PC-9 (cell line): ENCODE results near the gene REG3G. TPM values are rescaled to one million over a fixed set of nuclear protein-coding genes. Genes with fewer than 3 reads are reported as not detected.
"Not testable (repeated sequence)": the region's sequence is repeated elsewhere in the genome, so short reads cannot be mapped to it uniquely, and the experiment has no call there.

ENCODE experiments used
- BruUV-seq: library from RNA; stranded (reverse); fragments of 400-500 nt; replicated peaks from 2 replicates; lab custom pipeline; 2021; lab: Mats Ljungman, UMichigan
- CTCF ChIA-PET: fragments of 300-600 bp; sonication (Branson Sonifier 250); formaldehyde crosslinking; loops from one replicate; lab custom pipeline; 2022; ENCODE audit warnings: antibody characterized with exemption; lab: Charles Lee
- POLR2A ChIA-PET: fragments of 300-600 bp; sonication (Branson Sonifier 250); formaldehyde crosslinking; loops from one replicate; lab custom pipeline; 2022; ENCODE audit warnings: antibody characterized with exemption; ENCODE audit not compliant: unreplicated experiment; lab: Charles Lee
- DNase-seq, 2 experiments: peaks; one replicate each; pipeline versions ENCODE4 v3.0.0 to v3.0.0-alpha.2; 2015 to 2022; ENCODE audit warnings: mixed read lengths in 1 of 2
- H2AFZ ChIP-seq: fragments of 200-600 bp; sonication (generic); 2 replicates; pipeline ENCODE4 v1.8.1; 2017; ENCODE audit warnings: antibody characterized with exemption
- H3F3A ChIP-seq: fragments of 200-600 bp; sonication (generic); 2 replicates; pipeline ENCODE4 v1.8.1; 2017; ENCODE audit warnings: antibody characterized with exemption, mild to moderate bottlenecking, low read depth; ENCODE audit not compliant: insufficient read depth
- H3K27ac ChIP-seq: fragments of 200-600 bp; sonication (generic); 2 replicates; pipeline ENCODE4 v1.6.1; 2016; ENCODE audit warnings: mixed run types
- H3K27me3 ChIP-seq: fragments of 200-600 bp; sonication (generic); 2 replicates; pipeline ENCODE4 v1.6.1; 2016; ENCODE audit warnings: low read depth, mixed run types; ENCODE audit not compliant: insufficient read depth
- H3K36me3 ChIP-seq: fragments of 200-600 bp; sonication (generic); 2 replicates; pipeline ENCODE4 v1.6.1; 2016; ENCODE audit warnings: low read depth, mixed run types
- H3K4me1 ChIP-seq: fragments of 200-600 bp; sonication (generic); replicated peaks from 2 replicates; pipeline ENCODE4 v1.6.1; 2016; ENCODE audit warnings: mixed run types; ENCODE audit not compliant: insufficient read depth
- H3K4me2 ChIP-seq: fragments of 200-600 bp; sonication (generic); 2 replicates; pipeline ENCODE4 v1.6.1; 2017; ENCODE audit warnings: mixed run types
- H3K4me3 ChIP-seq: fragments of 200-600 bp; sonication (generic); 2 replicates; pipeline ENCODE4 v1.6.1; 2016; ENCODE audit warnings: mixed run types
- H3K79me2 ChIP-seq: fragments of 200-600 bp; sonication (generic); 2 replicates; pipeline ENCODE4 v1.6.1; 2017; ENCODE audit warnings: low read depth, mixed run types
- H3K9me2 ChIP-seq: fragments of 200-600 bp; sonication (generic); 2 replicates; pipeline ENCODE4 v1.8.1; 2017; ENCODE audit warnings: mild to moderate bottlenecking; ENCODE audit not compliant: insufficient read depth
- H3K9me3 ChIP-seq: fragments of 200-600 bp; sonication (generic); 2 replicates; pipeline ENCODE4 v1.8.1; 2016; ENCODE audit warnings: low read depth; ENCODE audit not compliant: insufficient read depth
- H4K20me1 ChIP-seq: fragments of 200-600 bp; sonication (generic); 2 replicates; pipeline ENCODE4 v1.8.1; 2017; ENCODE audit not compliant: insufficient read depth
- CTCF ChIP-seq: fragments of 200-600 bp; sonication (generic); conservative IDR thresholded peaks from 2 replicates; pipeline ENCODE4 v1.6.1; 2017; ENCODE audit warnings: mixed run types, antibody characterized with exemption, mild to moderate bottlenecking, moderate library complexity
- EZH2 ChIP-seq: fragments of 200-600 bp; sonication (generic); IDR thresholded peaks from 2 replicates; pipeline ENCODE4 v1.8.0; 2017; ENCODE audit warnings: antibody characterized with exemption, low read depth
- intact Hi-C: fragments of 100-400 bp; cut with micrococcal nuclease; formaldehyde crosslinking; loops from one replicate; pipeline ENCODE4 v1.10.0; 2022; ENCODE audit not compliant: unreplicated experiment
- total RNA-seq: library from RNA; stranded (reverse); gene quantifications from 2 replicates; pipeline ENCODE4 v1.2.3, GENCODE V29; 2021

Gene REG3G
- total RNA-seq, 1 experiment from 2014 or later: not detected

- Histone ChIP-seq H3K9me2 (no peaks in the 10 kb centered on the region), H3K36me3 (no peaks in the 10 kb centered on the region), H3K4me3 (no peak overlapping the region), H3K4me1 (no peaks in the 10 kb centered on the region), H2AFZ (no peak overlapping the region), H3K9me3 (no peaks in the 10 kb centered on the region), H3K4me2 (no peak overlapping the region), H3F3A (no peaks in the 10 kb centered on the region), H4K20me1 (no peaks in the 10 kb centered on the region), H3K27ac (no peak overlapping the region), H3K27me3 (no peaks in the 10 kb centered on the region), H3K79me2 (no peaks in the 10 kb centered on the region)
- BruUV-seq: no TSS peak
- intact Hi-C loops: loop anchor here (2.0 kb wide), 1 partner anchor 178 kb away; no protein-coding TSS in a partner anchor
- ChIA-PET POLR2A (no interaction called here), CTCF (no interaction called here)
- no peak for TF ChIP-seq EZH2
- peak; percentile 60 for TF ChIP-seq CTCF
- no peak for DNase-seq
Observed at GRCh38 chr2:79041032-79041448, 15.5 kb downstream of the REG3G start.

GRCh38 chr2:79053486-79053885, 28.0 kb downstream of the REG3G start:
- peaks cover 13% of the 10 kb centered on the region; the same call in 1 of the 2 replicates for H3K27me3 ChIP-seq
- H2AFZ ChIP-seq, CTCF ChIA-PET, BruUV-seq, H3K9me3 ChIP-seq, H3K79me2 ChIP-seq, POLR2A ChIA-PET, H3K4me1 ChIP-seq, H3K9me2 ChIP-seq, H3K27ac ChIP-seq, H3K4me2 ChIP-seq, H3F3A ChIP-seq, H3K4me3 ChIP-seq, H4K20me1 ChIP-seq, DNase-seq, H3K36me3 ChIP-seq, intact Hi-C loops: not testable (repeated sequence)

- H3K9me3 ChIP-seq, H3K36me3 ChIP-seq, H3K4me1 ChIP-seq, H3K9me2 ChIP-seq, POLR2A ChIA-PET, H4K20me1 ChIP-seq, H3K4me2 ChIP-seq, DNase-seq, H3F3A ChIP-seq, BruUV-seq, H3K79me2 ChIP-seq, H3K4me3 ChIP-seq, H2AFZ ChIP-seq, H3K27ac ChIP-seq, intact Hi-C loops, CTCF ChIA-PET: not testable (repeated sequence)
- H3K27me3 ChIP-seq: peaks cover 13% of the 10 kb centered on the region; the same call in 1 of the 2 replicates
Observed at GRCh38 chr2:79054769-79055168, 29.3 kb downstream of the REG3G start.

- BruUV-seq: no TSS peak
- CTCF ChIA-PET: no interaction called here
- no peak overlapping the region for H3K4me3 ChIP-seq
- no peaks in the 10 kb centered on the region for H3K9me3 ChIP-seq
- H3K27me3 ChIP-seq: no peaks in the 10 kb centered on the region
- POLR2A ChIA-PET: no interaction called here
- H3K27ac ChIP-seq: no peak overlapping the region
- H3K36me3 ChIP-seq: no peaks in the 10 kb centered on the region
- no peaks in the 10 kb centered on the region for H3K79me2 ChIP-seq
- TF ChIP-seq EZH2: no peak
- no peak for TF ChIP-seq CTCF
- intact Hi-C loops: no loop called here
- no peak overlapping the region for H2AFZ ChIP-seq
- no peaks in the 10 kb centered on the region for H3K4me1 ChIP-seq
- no peaks in the 10 kb centered on the region for H4K20me1 ChIP-seq
- no peaks in the 10 kb centered on the region for H3F3A ChIP-seq
- DNase-seq: no peak
- H3K4me2 ChIP-seq: no peak overlapping the region
- no peaks in the 10 kb centered on the region for H3K9me2 ChIP-seq
Observed at GRCh38 chr2:79065201-79065600, 39.7 kb downstream of the REG3G start.
